Ectodermal cell (in vitro differentiated cells): ENCODE measurements around the gene PFKL.
"Not testable (repeated sequence)": the region's sequence is repeated elsewhere in the genome, so short reads cannot be mapped to it uniquely, and the experiment has no call there.

Source experiments
- H3K27ac ChIP-seq: 2 replicates; pipeline ENCODE4 v1.7.0; 2013; ENCODE audit warnings: mild to moderate bottlenecking, low read depth, low read length; ENCODE audit not compliant: insufficient read depth, poor library complexity, severe bottlenecking
- H3K27me3 ChIP-seq: 2 replicates; pipeline ENCODE4 v1.7.0; 2013; ENCODE audit warnings: mild to moderate bottlenecking, low read length; ENCODE audit not compliant: insufficient read depth, control insufficient read depth, poor library complexity, severe bottlenecking
- H3K36me3 ChIP-seq: one replicate; pipeline ENCODE4 v1.7.0; 2013; ENCODE audit warnings: low read length; ENCODE audit not compliant: control insufficient read depth, insufficient read depth
- H3K4me1 ChIP-seq: one replicate; pipeline ENCODE4 v1.7.0; 2013; ENCODE audit warnings: low read length; ENCODE audit not compliant: control insufficient read depth, insufficient read depth
- H3K4me3 ChIP-seq: 2 replicates; pipeline ENCODE4 v1.7.0; 2013; ENCODE audit warnings: low read depth, low read length, control low read depth; ENCODE audit not compliant: insufficient read depth
- H3K9me3 ChIP-seq: 2 replicates; pipeline ENCODE4 v1.7.0; 2013; ENCODE audit warnings: mild to moderate bottlenecking, low read length, moderate library complexity; ENCODE audit not compliant: control insufficient read depth
- WGBS, 2 experiments: methylation state at CpG; one replicate each; pipeline ENCODE4 v1.1.7; 2013; ENCODE audit warnings: missing lambda C conversion rate in 2 of 2; 5-methylcytosine and 5-hydroxymethylcytosine counted together

PFKL gene

GRCh38 chr21:44354001-44354405 is 54.1 kb downstream of the PFKL start:
- Histone ChIP-seq H3K27me3 (no peaks in the 10 kb centered on the region), H3K36me3 (no peaks in the 10 kb centered on the region), H3K27ac (no peak overlapping the region), H3K9me3 (no peaks in the 10 kb centered on the region), H3K4me1 (no peaks in the 10 kb centered on the region), H3K4me3 (no peak overlapping the region)
- WGBS, 2 experiments = 90 to 91% methylated on average over 8 of the region's 8 CpGs

- Histone ChIP-seq H3K27ac (no peak overlapping the region), H3K4me1 (no peaks in the 10 kb centered on the region), H3K4me3 (no peak overlapping the region), H3K9me3 (no peaks in the 10 kb centered on the region), H3K27me3 (no peaks in the 10 kb centered on the region), H3K36me3 (no peaks in the 10 kb centered on the region)
- 92% methylated on average over 24 of the region's 24 CpGs for WGBS, 2 experiments
Observed at GRCh38 chr21:44354775-44355771, 55.2 kb downstream of the PFKL start.

- H3K36me3 ChIP-seq = no peaks in the 10 kb centered on the region
- no peaks in the 10 kb centered on the region for H3K27me3 ChIP-seq
- H3K4me3 ChIP-seq = no peak overlapping the region
- no peaks in the 10 kb centered on the region for H3K4me1 ChIP-seq
- H3K27ac ChIP-seq = no peak overlapping the region
- H3K9me3 ChIP-seq = no peaks in the 10 kb centered on the region
- 93 to 97% methylated on average over 11 of the region's 11 CpGs for WGBS, 2 experiments
Observed at GRCh38 chr21:44356160-44356559, 56.3 kb downstream of the PFKL start.

- no peaks in the 10 kb centered on the region for H3K27me3 ChIP-seq
- no peak overlapping the region for H3K27ac ChIP-seq
- H3K4me3 ChIP-seq = no peak overlapping the region
- H3K9me3 ChIP-seq = no peaks in the 10 kb centered on the region
- WGBS, 2 experiments = 92% methylated on average over 6 of the region's 6 CpGs
- no peaks in the 10 kb centered on the region for H3K4me1 ChIP-seq
- no peaks in the 10 kb centered on the region for H3K36me3 ChIP-seq
Observed at GRCh38 chr21:44356636-44357035, 56.8 kb downstream of the PFKL start.

GRCh38 chr21:44357064-44357837 is 57.4 kb downstream of the PFKL start:
- Histone ChIP-seq H3K27ac (no peak overlapping the region), H3K27me3 (no peaks in the 10 kb centered on the region), H3K4me3 (no peak overlapping the region), H3K9me3 (no peaks in the 10 kb centered on the region), H3K4me1 (no peaks in the 10 kb centered on the region), H3K36me3 (no peaks in the 10 kb centered on the region)
- 90 to 92% methylated on average over 21 of the region's 21 CpGs for WGBS, 2 experiments

GRCh38 chr21:44359396-44359795 is 59.5 kb downstream of the PFKL start:
- H3K36me3 ChIP-seq = no peaks in the 10 kb centered on the region
- no peak overlapping the region for H3K27ac ChIP-seq
- H3K4me1 ChIP-seq = no peaks in the 10 kb centered on the region
- no peak overlapping the region for H3K4me3 ChIP-seq
- 97 to 98% methylated on average over 7 to 8 of the region's 8 CpGs for WGBS, 2 experiments
- H3K9me3 ChIP-seq = no peaks in the 10 kb centered on the region
- no peaks in the 10 kb centered on the region for H3K27me3 ChIP-seq

GRCh38 chr21:44360159-44360558 is 60.3 kb downstream of the PFKL start:
- no peak overlapping the region for H3K27ac ChIP-seq
- H3K4me1 ChIP-seq = no peaks in the 10 kb centered on the region
- no peaks in the 10 kb centered on the region for H3K27me3 ChIP-seq
- WGBS, 2 experiments = 76 to 84% methylated on average over 8 of the region's 8 CpGs
- no peaks in the 10 kb centered on the region for H3K36me3 ChIP-seq
- no peak overlapping the region for H3K4me3 ChIP-seq
- H3K9me3 ChIP-seq = no peaks in the 10 kb centered on the region

- H3K9me3 ChIP-seq, H3K4me1 ChIP-seq, H3K4me3 ChIP-seq, H3K27ac ChIP-seq, H3K36me3 ChIP-seq, H3K27me3 ChIP-seq: not testable (repeated sequence)
- 86 to 100% methylated on average over 4 to 5 of the region's 5 CpGs for WGBS, 2 experiments
Observed at GRCh38 chr21:44361903-44362302, 62.0 kb downstream of the PFKL start.

GRCh38 chr21:44363278-44363677 is 63.4 kb downstream of the PFKL start:
- Histone ChIP-seq H3K27me3 (no peaks in the 10 kb centered on the region), H3K27ac (no peak overlapping the region), H3K36me3 (no peaks in the 10 kb centered on the region), H3K4me1 (no peaks in the 10 kb centered on the region), H3K4me3 (no peak overlapping the region), H3K9me3 (no peaks in the 10 kb centered on the region)
- WGBS, 2 experiments = 92 to 97% methylated on average over 1 of the region's 1 CpG
